Fibroblast of lung (primary cell): Measurements from ENCODE around the gene SDK1. TPM values are rescaled to one million over a fixed set of nuclear protein-coding genes. Genes with fewer than 3 reads are reported as not detected.

Experiments used
- DNase-seq, 2 donors: peaks; one replicate each; pipeline versions ENCODE4 v3.0.0 to v3.0.0-alpha.2; 2010; ENCODE audit warnings: low read depth in 2 of 2
- H2AFZ ChIP-seq: 2 replicates; pipeline ENCODE4 v1.5.1; 2012; ENCODE audit warnings: low read length, control low read depth, inconsistent platforms
- H3K27ac ChIP-seq: 2 replicates; pipeline ENCODE4 v1.5.1; 2011; ENCODE audit warnings: low read length, control low read depth; ENCODE audit not compliant: insufficient read depth
- H3K27me3 ChIP-seq: 2 replicates; pipeline ENCODE4 v1.5.1; 2011; ENCODE audit warnings: mild to moderate bottlenecking, low read length; ENCODE audit not compliant: control insufficient read depth, insufficient read depth
- H3K36me3 ChIP-seq: 2 replicates; pipeline ENCODE4 v1.5.1; 2011; ENCODE audit warnings: low read length; ENCODE audit not compliant: control insufficient read depth, insufficient read depth
- H3K4me1 ChIP-seq: 2 replicates; pipeline ENCODE4 v1.5.1; 2011; ENCODE audit warnings: low read length; ENCODE audit not compliant: control insufficient read depth, insufficient read depth; ENCODE audit errors: extremely low read depth
- H3K4me2 ChIP-seq: 2 replicates; pipeline ENCODE4 v1.5.1; 2011; ENCODE audit warnings: low read length, control low read depth; ENCODE audit not compliant: insufficient read depth; ENCODE audit errors: extremely low read depth
- H3K4me3 ChIP-seq, 4 experiments: fragments of 200-600 bp in 1 of 4; sonication (generic) in 1 of 4; replicated peaks in 1 of 4; 2 replicates each; pipeline ENCODE4 v1.5.1; 2011 to 2016; ENCODE audit warnings: low read length in 4 of 4, low read depth in 3 of 4, mild to moderate bottlenecking in 3 of 4, control low read depth in 2 of 4, inconsistent platforms in 1 of 4, mixed read lengths in 1 of 4; ENCODE audit not compliant: insufficient read depth in 1 of 4; ENCODE audit errors: control extremely low read depth in 1 of 4
- H3K79me2 ChIP-seq: 2 replicates; pipeline ENCODE4 v1.5.1; 2012; ENCODE audit warnings: mild to moderate bottlenecking, low read length, inconsistent platforms; ENCODE audit not compliant: control insufficient read depth, insufficient read depth
- H3K9ac ChIP-seq: 2 replicates; pipeline ENCODE4 v1.5.1; 2011; ENCODE audit warnings: mild to moderate bottlenecking, low read length, control low read depth; ENCODE audit not compliant: insufficient read depth
- H3K9me3 ChIP-seq: 2 replicates; pipeline ENCODE4 v1.5.1; 2012; ENCODE audit warnings: low read depth, low read length; ENCODE audit not compliant: control insufficient read depth, insufficient read depth
- H4K20me1 ChIP-seq: 2 replicates; pipeline ENCODE4 v1.5.1; 2011; ENCODE audit warnings: low read length; ENCODE audit not compliant: control insufficient read depth, insufficient read depth; ENCODE audit errors: extremely low read depth
- EZH2 ChIP-seq: IDR thresholded peaks from 2 replicates; pipeline ENCODE4 v1.5.1; 2012; ENCODE audit warnings: low read length, control low read depth, mild to moderate bottlenecking; ENCODE audit errors: missing control alignments
- polyA plus RNA-seq, 2 donors: library from polyadenylated mRNA; depleted of rRNA in 1 of 2; stranded (reverse) in 1 of 2; unstranded in 1 of 2; fragments of >200 nt; gene quantifications; 2 replicates each; pipeline ENCODE4 v1.2.1, GENCODE V29; 2011 to 2012; ENCODE audit warnings: missing spikeins in 1 of 2
- total RNA-seq: library from RNA; depleted of rRNA; stranded (reverse); fragments of >200 nt; gene quantifications from 2 replicates; pipeline ENCODE4 v1.2.1, GENCODE V29; 2014
- TF ChIP-seq, protein P1 (sequence below), 2 donors: IDR thresholded peaks in 1 of 2; conservative IDR thresholded peaks in 1 of 2; 1 replicate in 1 of 2; 2 replicates in 1 of 2; pipeline ENCODE4 v1.5.1; 2011 to 2012; ENCODE audit warnings: low read length in 2 of 2, control low read depth in 1 of 2, inconsistent platforms in 1 of 2, low read depth in 1 of 2, mild to moderate bottlenecking in 1 of 2

The SDK1 gene
- total and polyA plus RNA-seq, 2 donors (not counting 1 experiment from before 2014, with no cell fraction given): 1.0 to 8.6 TPM

DNA sequence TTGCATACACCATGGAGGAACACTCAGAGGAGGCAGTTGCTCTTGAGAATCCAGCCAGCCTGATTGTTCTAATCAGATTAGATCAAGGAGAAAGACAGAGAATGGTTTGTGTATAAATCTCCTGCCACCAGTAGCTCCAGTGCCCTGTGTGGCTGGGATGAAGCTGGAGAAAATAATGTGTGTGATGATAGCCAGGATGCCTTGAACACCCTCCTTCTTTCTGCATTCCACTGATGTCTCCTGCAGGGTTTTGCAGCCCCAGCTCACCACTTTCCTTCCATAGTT lies 766.4 kb downstream of the SDK1 start:
- no peaks in the 10 kb centered on the region for H3K27me3 ChIP-seq
- H2AFZ ChIP-seq: no peak overlapping the region
- TF ChIP-seq EZH2: no peak
- TF ChIP-seq, protein P1, sequence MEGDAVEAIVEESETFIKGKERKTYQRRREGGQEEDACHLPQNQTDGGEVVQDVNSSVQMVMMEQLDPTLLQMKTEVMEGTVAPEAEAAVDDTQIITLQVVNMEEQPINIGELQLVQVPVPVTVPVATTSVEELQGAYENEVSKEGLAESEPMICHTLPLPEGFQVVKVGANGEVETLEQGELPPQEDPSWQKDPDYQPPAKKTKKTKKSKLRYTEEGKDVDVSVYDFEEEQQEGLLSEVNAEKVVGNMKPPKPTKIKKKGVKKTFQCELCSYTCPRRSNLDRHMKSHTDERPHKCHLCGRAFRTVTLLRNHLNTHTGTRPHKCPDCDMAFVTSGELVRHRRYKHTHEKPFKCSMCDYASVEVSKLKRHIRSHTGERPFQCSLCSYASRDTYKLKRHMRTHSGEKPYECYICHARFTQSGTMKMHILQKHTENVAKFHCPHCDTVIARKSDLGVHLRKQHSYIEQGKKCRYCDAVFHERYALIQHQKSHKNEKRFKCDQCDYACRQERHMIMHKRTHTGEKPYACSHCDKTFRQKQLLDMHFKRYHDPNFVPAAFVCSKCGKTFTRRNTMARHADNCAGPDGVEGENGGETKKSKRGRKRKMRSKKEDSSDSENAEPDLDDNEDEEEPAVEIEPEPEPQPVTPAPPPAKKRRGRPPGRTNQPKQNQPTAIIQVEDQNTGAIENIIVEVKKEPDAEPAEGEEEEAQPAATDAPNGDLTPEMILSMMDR (conservative IDR thresholded peaks at IDR 0.05 in 1 of 2, IDR thresholded peaks at IDR 0.05 in 1 of 2; ENCODE audit: low read depth in 1 of 2, low read length in 2 of 2): no peak
- H3K4me1 ChIP-seq: no peaks in the 10 kb centered on the region
- no peak overlapping the region for H3K4me2 ChIP-seq
- no peaks in the 10 kb centered on the region for H4K20me1 ChIP-seq
- H3K27ac ChIP-seq: no peak overlapping the region
- no peaks in the 10 kb centered on the region for H3K79me2 ChIP-seq
- no peaks in the 10 kb centered on the region for H3K36me3 ChIP-seq
- no peaks in the 10 kb centered on the region for H3K9me3 ChIP-seq
- no peak for DNase-seq
- H3K4me3 ChIP-seq: no peak overlapping the region
- H3K9ac ChIP-seq: no peak overlapping the region

DNA sequence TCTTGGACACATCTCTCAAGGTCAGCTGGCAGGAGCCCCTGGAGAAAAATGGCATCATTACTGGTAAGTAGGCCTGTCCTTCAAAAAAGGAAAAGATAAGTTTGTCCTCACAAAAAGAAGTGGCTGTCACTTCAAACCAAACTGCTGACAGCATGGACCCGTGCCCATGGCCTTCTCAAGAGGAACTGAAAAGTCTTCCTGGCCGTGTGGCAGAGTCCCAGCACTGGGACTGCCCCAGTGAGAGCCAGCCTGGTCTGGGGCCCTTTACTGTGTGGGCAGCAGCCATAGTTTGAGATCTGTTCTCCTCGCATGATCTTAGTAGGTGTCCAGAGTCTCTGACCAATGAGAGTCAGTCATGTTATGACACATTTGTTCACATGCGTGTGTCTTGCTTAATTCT lies 766.8 kb downstream of the SDK1 start:
- H3K27ac ChIP-seq: no peak overlapping the region
- no peaks in the 10 kb centered on the region for H3K79me2 ChIP-seq
- no peaks in the 10 kb centered on the region for H3K9me3 ChIP-seq
- no peak overlapping the region for H3K4me3 ChIP-seq
- no peak overlapping the region for H2AFZ ChIP-seq
- TF ChIP-seq EZH2: no peak
- TF ChIP-seq, protein P1 (conservative IDR thresholded peaks at IDR 0.05 in 1 of 2, IDR thresholded peaks at IDR 0.05 in 1 of 2; ENCODE audit: low read depth in 1 of 2, low read length in 2 of 2): no peak
- no peak overlapping the region for H3K9ac ChIP-seq
- no peaks in the 10 kb centered on the region for H3K4me1 ChIP-seq
- no peaks in the 10 kb centered on the region for H3K27me3 ChIP-seq
- no peaks in the 10 kb centered on the region for H4K20me1 ChIP-seq
- H3K4me2 ChIP-seq: no peak overlapping the region
- H3K36me3 ChIP-seq: no peaks in the 10 kb centered on the region
- DNase-seq: no peak

DNA sequence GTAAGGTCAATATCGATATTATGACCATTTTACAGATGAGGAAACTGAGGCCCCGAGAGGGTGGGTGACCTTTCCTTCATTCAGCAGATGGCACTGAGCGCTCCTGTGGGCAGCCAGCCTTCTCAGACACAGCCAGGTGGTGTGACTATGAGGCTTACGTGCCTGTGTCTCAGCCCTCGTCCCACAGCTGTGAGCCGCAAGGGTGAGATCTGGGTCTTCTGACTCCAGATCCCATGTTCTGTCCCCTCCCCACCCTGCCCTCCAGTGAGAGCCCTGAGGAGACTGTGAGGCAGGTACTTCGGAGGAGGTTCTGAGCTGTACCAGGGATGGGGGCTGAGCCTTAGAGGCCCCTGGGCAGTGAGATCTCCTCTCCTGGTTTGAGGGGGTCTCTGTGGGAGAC lies 767.2 kb downstream of the SDK1 start:
- Histone ChIP-seq H3K9ac (no peak overlapping the region), H3K27me3 (no peaks in the 10 kb centered on the region), H3K36me3 (no peaks in the 10 kb centered on the region), H3K79me2 (no peaks in the 10 kb centered on the region), H4K20me1 (no peaks in the 10 kb centered on the region), H3K27ac (no peak overlapping the region), H3K4me1 (no peaks in the 10 kb centered on the region), H3K4me2 (no peak overlapping the region), H3K4me3 (no peak overlapping the region), H3K9me3 (no peaks in the 10 kb centered on the region), H2AFZ (no peak overlapping the region)
- TF ChIP-seq, protein P1 (conservative IDR thresholded peaks at IDR 0.05 in 1 of 2, IDR thresholded peaks at IDR 0.05 in 1 of 2; ENCODE audit: low read depth in 1 of 2, low read length in 2 of 2): no peak
- TF ChIP-seq EZH2: no peak
- no peak for DNase-seq
